Mucosa of gallbladder (tissue), 1 donor: ENCODE measurements around the gene HYAL1. TPM values are rescaled to one million over a fixed set of nuclear protein-coding genes. Genes with fewer than 3 reads are reported as not detected.

Source experiments
- DNase-seq: peaks from one replicate; pipeline ENCODE4 v3.0.0-alpha.2; 2020; ENCODE audit warnings: low spot score
- total RNA-seq: library from RNA; stranded (reverse); gene quantifications from one replicate; pipeline ENCODE4 v1.2.1, GENCODE V29; 2021
- donor health status: DM: no; HTN: no; CAD: no.

Gene HYAL1
- total RNA-seq, 1 donor from 2014 or later, result 82.4 TPM

GRCh38 chr3:50260027-50260941 is 43.1 kb downstream of the HYAL1 start:
- peak; percentile 95 for DNase-seq

- no peak for DNase-seq
These were observed 43.8 kb downstream of the HYAL1 start for GRCh38 chr3:50259432-50260026.

GRCh38 chr3:50258979-50259378 is 44.4 kb downstream of the HYAL1 start:
- no peak for DNase-seq

- no peak for DNase-seq
These were observed 45.2 kb downstream of the HYAL1 start for GRCh38 chr3:50258029-50258680.

- DNase-seq, result no peak
These were observed 46.1 kb downstream of the HYAL1 start for GRCh38 chr3:50256978-50257890.

GRCh38 chr3:50255251-50255615 is 48.1 kb downstream of the HYAL1 start:
- no peak for DNase-seq

GRCh38 chr3:50254577-50255250 is 48.7 kb downstream of the HYAL1 start:
- peak; percentile 64 for DNase-seq

GRCh38 chr3:50251220-50251619 is 52.2 kb downstream of the HYAL1 start:
- DNase-seq, result no peak

GRCh38 chr3:50250514-50250913 is 52.9 kb downstream of the HYAL1 start:
- DNase-seq, result no peak

Other genes with a start within 250 kb of the HYAL1 start
- gene RBM5, start 214.7 kb downstream of the HYAL1 start, total RNA-seq, result 132 TPM
- gene SEMA3F, start 148.2 kb downstream of the HYAL1 start, total RNA-seq, result 34.1 TPM
- gene GNAT1, start 112.0 kb downstream of the HYAL1 start, total RNA-seq, result not detected
- 2.2 TPM for gene SLC38A3, start 98.3 kb downstream of the HYAL1 start, total RNA-seq
- gene GNAI2, start 67.4 kb downstream of the HYAL1 start, total RNA-seq, result 261 TPM
- gene SEMA3B, start 34.4 kb downstream of the HYAL1 start, total RNA-seq, result 87.0 TPM
- 0.95 TPM for gene LSMEM2, start 24.5 kb downstream of the HYAL1 start, total RNA-seq
- 74.8 TPM for gene IFRD2, start 11.1 kb downstream of the HYAL1 start, total RNA-seq
- 7.8 TPM for gene HYAL3, start 4.2 kb downstream of the HYAL1 start, total RNA-seq
- 12.7 TPM for gene NAA80, start 4.2 kb downstream of the HYAL1 start, total RNA-seq
- 84.6 TPM for gene HYAL2, start 19.2 kb upstream of the HYAL1 start, total RNA-seq
- 42.5 TPM for gene TUSC2, start 24.6 kb upstream of the HYAL1 start, total RNA-seq
- gene RASSF1, start 37.3 kb upstream of the HYAL1 start, total RNA-seq, result 27.5 TPM
- gene ZMYND10, start 42.2 kb upstream of the HYAL1 start, total RNA-seq, result 2.2 TPM
- gene NPRL2, start 47.2 kb upstream of the HYAL1 start, total RNA-seq, result 26.7 TPM
- 35.4 TPM for gene CYB561D2, start 47.3 kb upstream of the HYAL1 start, total RNA-seq
- 57.5 TPM for gene TMEM115, start 55.9 kb upstream of the HYAL1 start, total RNA-seq
- 1.8 TPM for gene CACNA2D2, start 200.1 kb upstream of the HYAL1 start, total RNA-seq